Fibroblast of villous mesenchyme (primary cell): ENCODE measurements around the gene OXCT1. TPM values are rescaled to one million over a fixed set of nuclear protein-coding genes. Genes with fewer than 3 reads are reported as not detected.
"Not testable (repeated sequence)": the region's sequence is repeated elsewhere in the genome, so short reads cannot be mapped to it uniquely, and the experiment has no call there.

ENCODE experiments used
- DNase-seq: peaks from one replicate; pipeline ENCODE4 v3.0.0-alpha.2; 2010; ENCODE audit warnings: low read depth
- H3K4me3 ChIP-seq: 2 replicates; pipeline ENCODE4 v1.5.1; 2011; ENCODE audit warnings: low read depth, mild to moderate bottlenecking, low read length
- CTCF ChIP-seq: IDR thresholded peaks from 2 replicates; pipeline ENCODE4 v1.5.1; 2012; ENCODE audit warnings: low read depth, mild to moderate bottlenecking, low read length; ENCODE audit not compliant: insufficient read depth
- total RNA-seq: library from RNA; depleted of rRNA; stranded (reverse); fragments of >200 nt; gene quantifications from 2 replicates; pipeline ENCODE4 v1.2.3, GENCODE V29; 2012

Gene OXCT1
- total RNA-seq, 1 donor = 23.3 TPM

GRCh38 chr5:41738710-41739354 lies 131.4 kb downstream of the OXCT1 start:
- TF ChIP-seq CTCF = no peak
- DNase-seq = peak; percentile 59
- no peak overlapping the region for H3K4me3 ChIP-seq

- no peak overlapping the region for H3K4me3 ChIP-seq
- DNase-seq = no peak
- TF ChIP-seq CTCF = no peak
These were observed 133.6 kb downstream of the OXCT1 start for GRCh38 chr5:41736641-41737040.

- no peak overlapping the region for H3K4me3 ChIP-seq
- TF ChIP-seq CTCF = no peak
- DNase-seq = no peak
These were observed 135.0 kb downstream of the OXCT1 start for GRCh38 chr5:41735213-41735612.

GRCh38 chr5:41729381-41729780 lies 140.8 kb downstream of the OXCT1 start:
- DNase-seq = not testable (repeated sequence)

GRCh38 chr5:41728281-41728680 lies 141.9 kb downstream of the OXCT1 start:
- no peak for DNase-seq
- no peak for TF ChIP-seq CTCF
- H3K4me3 ChIP-seq = no peak overlapping the region

More at GRCh38 chr5:41729381-41729780, 140.8 kb downstream of the OXCT1 start:
- H3K4me3 ChIP-seq = not testable (repeated sequence)

GRCh38 chr5:41722359-41722950 lies 147.8 kb downstream of the OXCT1 start:
- DNase-seq = peak; percentile 11
- no peak overlapping the region for H3K4me3 ChIP-seq
- TF ChIP-seq CTCF = peak; percentile 37

GRCh38 chr5:41721516-41721915 lies 148.7 kb downstream of the OXCT1 start:
- no peak for TF ChIP-seq CTCF
- no peak overlapping the region for H3K4me3 ChIP-seq
- DNase-seq = no peak
